IMR-90 (cell line): ENCODE data around the gene MARK2. TPM values are rescaled to one million over a fixed set of nuclear protein-coding genes. Genes with fewer than 3 reads are reported as not detected.

ENCODE experiments used
- ATAC-seq: fragments of 200-7000 bp; cut with Tn5 transposase; 2 replicates; pipeline ENCODE4 v1.9.1; 2020; ENCODE audit warnings: low read depth, mild to moderate bottlenecking, moderate library complexity
- BruUV-seq: library from RNA; stranded (reverse); fragments of 400-500 nt; replicated peaks from 2 replicates; lab custom pipeline; 2021; lab: Mats Ljungman, UMichigan
- CTCF ChIA-PET: fragments of 300-600 bp; formaldehyde crosslinking; extraction: SDS; loops from one replicate; lab custom pipeline; 2021; ENCODE audit warnings: antibody characterized with exemption; lab: Yijun Ruan, JAX
- POLR2A ChIA-PET: fragments of 300-600 bp; sonication (Branson Sonifier 250); formaldehyde crosslinking; loops from one replicate; lab custom pipeline; 2022; ENCODE audit warnings: antibody characterized with exemption; ENCODE audit not compliant: unreplicated experiment; lab: Charles Lee
- DNase-seq: peaks from one replicate; pipeline ENCODE4 v3.0.0; 2013
- H2AFZ ChIP-seq: replicated peaks from 2 replicates; pipeline ENCODE3; 2013; ENCODE audit warnings: low read length, mild to moderate bottlenecking; ENCODE audit not compliant: poor library complexity
- H2AK5ac ChIP-seq: 2 replicates; pipeline ENCODE4 v1.6.1; 2013; ENCODE audit warnings: low read depth, low read length, inconsistent platforms
- H2AK9ac ChIP-seq: replicated peaks from 2 replicates; pipeline ENCODE3; 2013; ENCODE audit warnings: mild to moderate bottlenecking, low read depth, low read length, moderate library complexity; ENCODE audit not compliant: poor library complexity
- H2BK120ac ChIP-seq: 2 replicates; pipeline ENCODE4 v1.6.1; 2013; ENCODE audit warnings: low read depth, low read length, inconsistent platforms
- H2BK15ac ChIP-seq: 3 replicates; pipeline ENCODE4 v1.6.1; 2013; ENCODE audit warnings: low read depth, low read length, inconsistent platforms
- H2BK20ac ChIP-seq: 2 replicates; pipeline ENCODE4 v1.6.1; 2013; ENCODE audit warnings: low read depth, mild to moderate bottlenecking, inconsistent platforms, low read length, moderate library complexity
- H2BK5ac ChIP-seq: 2 replicates; pipeline ENCODE4 v1.6.1; 2013; ENCODE audit warnings: mild to moderate bottlenecking, low read depth, low read length, inconsistent platforms; ENCODE audit not compliant: poor library complexity, severe bottlenecking
- H3K14ac ChIP-seq: replicated peaks from 2 replicates; pipeline ENCODE4 v1.6.1; 2013; ENCODE audit warnings: low read depth, low read length, inconsistent platforms
- H3K18ac ChIP-seq: 2 replicates; pipeline ENCODE4 v1.6.1; 2013; ENCODE audit warnings: low read depth, low read length, control low read depth
- H3K23ac ChIP-seq: 2 replicates; pipeline ENCODE4 v1.6.1; 2013; ENCODE audit warnings: low read depth, low read length, inconsistent platforms
- H3K27ac ChIP-seq: 2 replicates; pipeline ENCODE4 v1.5.1; 2013; ENCODE audit warnings: mild to moderate bottlenecking, control low read depth, low read length; ENCODE audit not compliant: insufficient read depth
- H3K27me3 ChIP-seq: 2 replicates; pipeline ENCODE4 v1.6.1; 2013; ENCODE audit warnings: low read length; ENCODE audit not compliant: control insufficient read depth, insufficient read depth
- H3K36me3 ChIP-seq: 2 replicates; pipeline ENCODE4 v1.6.1; 2013; ENCODE audit warnings: low read length, mixed read lengths; ENCODE audit not compliant: control insufficient read depth, insufficient read depth
- H3K4ac ChIP-seq: 2 replicates; pipeline ENCODE4 v1.6.1; 2013; ENCODE audit warnings: low read depth, low read length, inconsistent platforms
- H3K4me1 ChIP-seq: 2 replicates; pipeline ENCODE4 v1.6.1; 2013; ENCODE audit warnings: low read length, mixed read lengths; ENCODE audit not compliant: control insufficient read depth, insufficient read depth
- H3K4me2 ChIP-seq: 2 replicates; pipeline ENCODE4 v1.6.1; 2013; ENCODE audit warnings: low read depth, mild to moderate bottlenecking, control low read depth, low read length, moderate library complexity
- H3K4me3 ChIP-seq: 2 replicates; pipeline ENCODE4 v1.5.1; 2013; ENCODE audit warnings: low read depth, mild to moderate bottlenecking, control low read depth, low read length, moderate library complexity; ENCODE audit not compliant: insufficient read depth
- H3K56ac ChIP-seq: 2 replicates; pipeline ENCODE4 v1.6.1; 2013; ENCODE audit warnings: low read length, inconsistent platforms; ENCODE audit not compliant: insufficient read depth; ENCODE audit errors: extremely low read depth
- H3K79me1 ChIP-seq, 2 experiments: 2 replicates each; pipeline ENCODE4 v1.6.1; 2013; ENCODE audit warnings: low read length in 2 of 2, inconsistent platforms in 1 of 2, low read depth in 1 of 2
- H3K9ac ChIP-seq: 2 replicates; pipeline ENCODE4 v1.6.1; 2013; ENCODE audit warnings: low read depth, low read length, control low read depth
- H3K9me1 ChIP-seq: 2 replicates; pipeline ENCODE4 v1.6.1; 2013; ENCODE audit warnings: low read length, inconsistent platforms; ENCODE audit not compliant: insufficient read depth
- H3K9me3 ChIP-seq: 2 replicates; pipeline ENCODE4 v1.6.1; 2013; ENCODE audit warnings: low read length; ENCODE audit not compliant: control insufficient read depth, insufficient read depth
- H4K20me1 ChIP-seq: 2 replicates; pipeline ENCODE4 v1.6.1; 2013; ENCODE audit warnings: low read length, inconsistent platforms; ENCODE audit not compliant: insufficient read depth
- H4K5ac ChIP-seq: 2 replicates; pipeline ENCODE4 v1.6.1; 2013; ENCODE audit warnings: mild to moderate bottlenecking, low read depth, low read length, control low read depth
- H4K8ac ChIP-seq, 2 experiments: 2 replicates each; pipeline ENCODE4 v1.6.1; 2013; ENCODE audit warnings: low read depth in 2 of 2, low read length in 2 of 2, control low read depth in 1 of 2, inconsistent platforms in 1 of 2
- H4K91ac ChIP-seq: 2 replicates; pipeline ENCODE4 v1.6.1; 2013; ENCODE audit warnings: low read depth, low read length, inconsistent platforms; ENCODE audit not compliant: insufficient read depth
- CHD1 ChIP-seq: IDR thresholded peaks from 2 replicates; pipeline ENCODE4 v1.6.1; 2012; ENCODE audit warnings: low read depth, low read length, improper control_type of control experiment
- FOS ChIP-seq: fragments of 150-350 bp; IDR thresholded peaks from 2 replicates; pipeline ENCODE4 v1.6.1; 2016; ENCODE audit warnings: low read depth, low read length
- NFE2L2 ChIP-seq: fragments of 150-350 bp; IDR thresholded peaks from 2 replicates; pipeline ENCODE4 v1.6.1; 2016; ENCODE audit warnings: low read depth, mild to moderate bottlenecking, low read length
- POLR2A ChIP-seq: IDR thresholded peaks from 2 replicates; pipeline ENCODE4 v1.6.1; 2012; ENCODE audit warnings: mild to moderate bottlenecking, low read depth, low read length
- RFX5 ChIP-seq: IDR thresholded peaks from 2 replicates; pipeline ENCODE4 v1.8.0; 2012; ENCODE audit warnings: low read depth, mild to moderate bottlenecking, low read length, moderate library complexity
- SMC3 ChIP-seq: fragments of 150-350 bp; IDR thresholded peaks from 2 replicates; pipeline ENCODE4 v1.6.1; 2016; ENCODE audit warnings: low read depth, mild to moderate bottlenecking, antibody characterized with exemption, low read length, moderate library complexity
- WGBS, 2 experiments: methylation state at CpG; one replicate each; pipeline versions ENCODE4 v1.1.5 to v1.1.7; 2013; ENCODE audit warnings: missing lambda C conversion rate in 2 of 2; ENCODE audit not compliant: insufficient read length in 1 of 2; ENCODE audit errors: extremely low coverage in 2 of 2; 5-methylcytosine and 5-hydroxymethylcytosine counted together
- dilution Hi-C: fragments of 300-500 bp; cut with HindIII; formaldehyde crosslinking; loops from one replicate; pipeline ENCODE4 v1.14.3; 2018; ENCODE audit warnings: low sequenced_read_pairs; ENCODE audit not compliant: unreplicated experiment
- in situ Hi-C: fragments of 300-500 bp; cut with MboI; formaldehyde crosslinking; loops from 3 replicates; pipeline ENCODE4 v1.14.3; 2019; ENCODE audit warnings: low sequenced_read_pairs, inconsistent platforms, mixed read lengths
- intact Hi-C: fragments of 100-400 bp; cut with micrococcal nuclease; formaldehyde crosslinking; loops from 2 replicates; pipeline ENCODE4 v1.10.0; 2022
- polyA plus RNA-seq, 3 experiments: library from polyadenylated mRNA; depleted of rRNA; stranded (reverse); fragments of >200 nt; gene quantifications; 2 replicates each; pipeline ENCODE4 v1.2.3, GENCODE V29; 2012; ENCODE audit warnings: low replicate concordance in 1 of 3
- total RNA-seq: library from RNA; depleted of rRNA; stranded (reverse); fragments of >200 nt; gene quantifications from 2 replicates; pipeline ENCODE4 v1.2.3, GENCODE V29; 2012
- TF ChIP-seq, protein P1 (sequence below): fragments of 150-350 bp; IDR thresholded peaks from 2 replicates; pipeline ENCODE4 v1.6.1; 2017; ENCODE audit warnings: mild to moderate bottlenecking, antibody characterized with exemption, low read length, low read depth
- TF ChIP-seq, protein P2 (sequence below): conservative IDR thresholded peaks from 2 replicates; pipeline ENCODE4 v1.5.1; 2012; ENCODE audit warnings: mild to moderate bottlenecking, low read depth, low read length, improper control_type of control experiment

MARK2 gene
- total and polyA plus RNA-seq, 2 of the 4 experiments (the other 2 are of a cell fraction) = 6.6 to 17.3 TPM

DNA sequence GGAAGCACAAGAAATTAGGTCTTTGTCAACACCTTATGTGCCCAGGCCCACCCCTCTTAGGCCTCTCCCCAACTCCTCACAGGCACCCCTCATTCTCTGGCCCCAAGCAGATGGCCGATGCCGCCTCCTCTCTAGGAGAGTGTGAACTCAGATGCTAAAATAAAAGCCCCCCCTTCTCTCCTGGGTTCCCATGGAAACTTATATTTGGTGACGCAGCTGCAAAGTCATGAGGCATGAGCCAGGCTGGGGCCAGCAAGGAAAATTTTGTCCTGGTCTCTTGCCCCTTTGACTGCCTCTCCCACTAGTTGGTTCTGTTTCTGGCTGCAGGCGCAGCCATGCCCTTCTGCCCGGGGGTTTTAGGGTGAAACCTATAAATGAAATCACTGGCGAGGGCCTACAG is 66.3 kb downstream of the MARK2 start:
- POLR2A ChIA-PET = no interaction called here
- no peak overlapping the region for H3K27ac ChIP-seq
- TF ChIP-seq FOS (no peak), SMC3 (no peak), CHD1 (no peak), RFX5 (no peak), POLR2A (no peak), NFE2L2 (no peak)
- TF ChIP-seq, protein P1, sequence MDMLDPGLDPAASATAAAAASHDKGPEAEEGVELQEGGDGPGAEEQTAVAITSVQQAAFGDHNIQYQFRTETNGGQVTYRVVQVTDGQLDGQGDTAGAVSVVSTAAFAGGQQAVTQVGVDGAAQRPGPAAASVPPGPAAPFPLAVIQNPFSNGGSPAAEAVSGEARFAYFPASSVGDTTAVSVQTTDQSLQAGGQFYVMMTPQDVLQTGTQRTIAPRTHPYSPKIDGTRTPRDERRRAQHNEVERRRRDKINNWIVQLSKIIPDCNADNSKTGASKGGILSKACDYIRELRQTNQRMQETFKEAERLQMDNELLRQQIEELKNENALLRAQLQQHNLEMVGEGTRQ = no peak
- TF ChIP-seq, protein P2, sequence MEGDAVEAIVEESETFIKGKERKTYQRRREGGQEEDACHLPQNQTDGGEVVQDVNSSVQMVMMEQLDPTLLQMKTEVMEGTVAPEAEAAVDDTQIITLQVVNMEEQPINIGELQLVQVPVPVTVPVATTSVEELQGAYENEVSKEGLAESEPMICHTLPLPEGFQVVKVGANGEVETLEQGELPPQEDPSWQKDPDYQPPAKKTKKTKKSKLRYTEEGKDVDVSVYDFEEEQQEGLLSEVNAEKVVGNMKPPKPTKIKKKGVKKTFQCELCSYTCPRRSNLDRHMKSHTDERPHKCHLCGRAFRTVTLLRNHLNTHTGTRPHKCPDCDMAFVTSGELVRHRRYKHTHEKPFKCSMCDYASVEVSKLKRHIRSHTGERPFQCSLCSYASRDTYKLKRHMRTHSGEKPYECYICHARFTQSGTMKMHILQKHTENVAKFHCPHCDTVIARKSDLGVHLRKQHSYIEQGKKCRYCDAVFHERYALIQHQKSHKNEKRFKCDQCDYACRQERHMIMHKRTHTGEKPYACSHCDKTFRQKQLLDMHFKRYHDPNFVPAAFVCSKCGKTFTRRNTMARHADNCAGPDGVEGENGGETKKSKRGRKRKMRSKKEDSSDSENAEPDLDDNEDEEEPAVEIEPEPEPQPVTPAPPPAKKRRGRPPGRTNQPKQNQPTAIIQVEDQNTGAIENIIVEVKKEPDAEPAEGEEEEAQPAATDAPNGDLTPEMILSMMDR = no peak
- ATAC-seq = peak; percentile 27; the same call in 1 of the 2 replicates
- no peak overlapping the region for H2AFZ ChIP-seq
- H3K9me3 ChIP-seq = no peaks in the 10 kb centered on the region
- H3K9me1 ChIP-seq = no peaks in the 10 kb centered on the region
- no peak overlapping the region for H3K4me3 ChIP-seq
- no peak overlapping the region for H3K4me2 ChIP-seq
- peaks cover 3 to 14% of the 10 kb centered on the region in 2 experiments; a peak in 2 of 4 replicates for H3K79me1 ChIP-seq
- CTCF ChIA-PET = no interaction called here
- H4K91ac ChIP-seq = no peak overlapping the region
- no peak overlapping the region for H2BK20ac ChIP-seq
- H4K8ac ChIP-seq = no peak overlapping the region
- H2AK9ac ChIP-seq = no peak overlapping the region
- peaks cover 72% of the 10 kb centered on the region for H3K36me3 ChIP-seq
- H3K56ac ChIP-seq = no peak overlapping the region
- H3K14ac ChIP-seq = no peak overlapping the region
- H3K4ac ChIP-seq = no peak overlapping the region
- intact Hi-C loops = no loop called here
- dilution Hi-C loops = no loop called here
- H2BK15ac ChIP-seq = no peak overlapping the region
- H3K18ac ChIP-seq = no peak overlapping the region
- no TSS peak for BruUV-seq
- peaks cover 5% of the 10 kb centered on the region for H4K20me1 ChIP-seq
- H3K27me3 ChIP-seq = no peaks in the 10 kb centered on the region
- DNase-seq = peak; percentile 19
- H3K9ac ChIP-seq = no peak overlapping the region
- in situ Hi-C loops = no loop called here
- H4K5ac ChIP-seq = no peak overlapping the region
- H2AK5ac ChIP-seq = no peak overlapping the region
- WGBS, 2 experiments = no CpG with 5 or more reads among the region's 6 CpGs
- H2BK120ac ChIP-seq = no peak overlapping the region
- no peaks in the 10 kb centered on the region for H3K4me1 ChIP-seq
- H3K23ac ChIP-seq = no peak overlapping the region
- no peak overlapping the region for H2BK5ac ChIP-seq
